ENCODE results near the gene HSF5.

HSF5 gene

DNA sequence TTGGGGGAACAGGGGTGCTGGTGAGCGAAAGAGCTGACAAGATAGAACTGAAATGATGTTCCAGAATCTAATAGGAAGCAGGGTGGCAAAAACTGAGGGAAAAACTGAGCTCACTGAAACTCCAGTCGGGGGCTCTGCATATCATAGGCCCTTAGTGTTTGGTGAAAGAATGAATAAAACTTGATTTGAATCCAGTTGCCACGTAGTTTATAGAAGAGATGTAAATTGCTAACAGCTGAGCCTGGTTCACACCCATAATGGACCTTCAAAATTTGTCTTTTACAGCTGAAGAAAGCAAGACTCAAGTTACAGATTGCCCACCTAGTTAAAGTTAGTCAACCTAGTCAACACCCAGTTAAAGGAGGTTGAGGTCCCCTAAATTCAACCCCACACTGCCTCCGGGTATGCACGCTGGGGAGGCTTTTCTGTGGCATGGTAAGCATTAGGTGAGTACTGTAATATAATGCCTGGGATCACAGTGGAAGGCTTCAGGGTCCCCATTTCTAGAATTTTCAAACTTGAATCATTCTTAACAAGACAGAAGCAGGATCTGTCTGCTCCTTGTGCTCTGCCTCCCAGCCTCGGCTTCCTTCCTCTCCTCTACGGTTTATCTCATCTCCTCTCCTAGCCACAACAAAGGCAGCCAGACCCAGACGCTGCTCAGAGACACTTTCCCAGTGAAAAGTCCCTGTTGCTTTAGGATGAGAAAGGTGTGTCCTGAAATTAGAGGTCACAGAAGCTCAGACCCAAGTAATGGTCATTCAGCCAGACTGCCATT, 109.3 kb downstream of the HSF5 start:
- peaks cover 26% of the 10 kb centered on the region for H3K4me1 ChIP-seq (ENCODE audit: low read length)
- TF ChIP-seq EZH2phosphoT487 (IDR thresholded peaks at IDR 0.05; ENCODE audit: low read length) (no peak), EZH2 (optimal IDR thresholded peaks at IDR 0.05; ENCODE audit: low read depth, low read length) (no peak)
- TF ChIP-seq, protein P1, sequence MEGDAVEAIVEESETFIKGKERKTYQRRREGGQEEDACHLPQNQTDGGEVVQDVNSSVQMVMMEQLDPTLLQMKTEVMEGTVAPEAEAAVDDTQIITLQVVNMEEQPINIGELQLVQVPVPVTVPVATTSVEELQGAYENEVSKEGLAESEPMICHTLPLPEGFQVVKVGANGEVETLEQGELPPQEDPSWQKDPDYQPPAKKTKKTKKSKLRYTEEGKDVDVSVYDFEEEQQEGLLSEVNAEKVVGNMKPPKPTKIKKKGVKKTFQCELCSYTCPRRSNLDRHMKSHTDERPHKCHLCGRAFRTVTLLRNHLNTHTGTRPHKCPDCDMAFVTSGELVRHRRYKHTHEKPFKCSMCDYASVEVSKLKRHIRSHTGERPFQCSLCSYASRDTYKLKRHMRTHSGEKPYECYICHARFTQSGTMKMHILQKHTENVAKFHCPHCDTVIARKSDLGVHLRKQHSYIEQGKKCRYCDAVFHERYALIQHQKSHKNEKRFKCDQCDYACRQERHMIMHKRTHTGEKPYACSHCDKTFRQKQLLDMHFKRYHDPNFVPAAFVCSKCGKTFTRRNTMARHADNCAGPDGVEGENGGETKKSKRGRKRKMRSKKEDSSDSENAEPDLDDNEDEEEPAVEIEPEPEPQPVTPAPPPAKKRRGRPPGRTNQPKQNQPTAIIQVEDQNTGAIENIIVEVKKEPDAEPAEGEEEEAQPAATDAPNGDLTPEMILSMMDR (IDR thresholded peaks at IDR 0.05; ENCODE audit: low read length) = no peak
- no peak overlapping the region for H3K9ac ChIP-seq (ENCODE audit: low read length)
- no peak overlapping the region for H3K4me3 ChIP-seq (ENCODE audit: low read length)
- no peaks in the 10 kb centered on the region for H3K79me2 ChIP-seq (ENCODE audit: low read length)
- no peaks in the 10 kb centered on the region for H3K9me2 ChIP-seq (replicated peaks; ENCODE audit: insufficient read depth, low read length)
- H2AFZ ChIP-seq (ENCODE audit: low read length) = no peak overlapping the region
- DNase-seq = no peak
- H3K36me3 ChIP-seq (replicated peaks; ENCODE audit: insufficient read depth, low read length) = no peaks in the 10 kb centered on the region
- H4K20me1 ChIP-seq (ENCODE audit: insufficient read depth, low read length) = no peaks in the 10 kb centered on the region
- no peak overlapping the region for H3K27ac ChIP-seq (ENCODE audit: low read length)
- H3F3A ChIP-seq (ENCODE audit: insufficient read depth, low read length) = peaks cover 18% of the 10 kb centered on the region
- H3K4me2 ChIP-seq (ENCODE audit: low read depth, low read length) = no peak overlapping the region
- H3K9me3 ChIP-seq (replicated peaks; ENCODE audit: insufficient read depth, low read length) = no peaks in the 10 kb centered on the region
- no peaks in the 10 kb centered on the region; the same call in 1 of the 2 replicates for H3K27me3 ChIP-seq (replicated peaks; ENCODE audit: insufficient read depth, low read length)

DNA sequence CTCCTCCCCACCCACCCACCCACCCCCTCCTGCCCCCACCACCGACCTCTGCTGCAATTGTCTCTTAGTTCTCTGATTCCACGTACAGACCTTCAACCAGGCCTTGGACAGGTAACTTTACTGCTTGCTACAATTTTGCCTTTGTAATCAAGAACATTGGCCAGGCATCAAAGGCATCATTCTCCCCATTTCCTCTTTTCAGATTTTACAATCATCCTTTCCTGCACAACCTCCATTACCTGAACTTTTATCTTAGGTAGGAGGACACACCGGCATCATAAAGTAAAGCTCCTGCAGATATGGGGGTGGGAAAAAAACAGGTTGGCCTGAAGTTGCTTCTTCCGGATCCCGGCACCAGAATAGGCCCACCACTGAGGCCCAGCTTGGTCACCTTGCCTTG, 110.5 kb downstream of the HSF5 start:
- Histone ChIP-seq H4K20me1 (ENCODE audit: insufficient read depth, low read length) (no peaks in the 10 kb centered on the region), H3K79me2 (ENCODE audit: low read length) (no peaks in the 10 kb centered on the region), H3K4me3 (ENCODE audit: low read length) (no peak overlapping the region), H3K9me3 (replicated peaks; ENCODE audit: insufficient read depth, low read length) (no peaks in the 10 kb centered on the region), H3F3A (ENCODE audit: insufficient read depth, low read length) (peaks cover 12% of the 10 kb centered on the region), H3K9ac (ENCODE audit: low read length) (no peak overlapping the region), H3K27me3 (replicated peaks; ENCODE audit: insufficient read depth, low read length) (no peaks in the 10 kb centered on the region; the same call in 1 of the 2 replicates), H2AFZ (ENCODE audit: low read length) (no peak overlapping the region), H3K4me2 (ENCODE audit: low read depth, low read length) (no peak overlapping the region), H3K4me1 (ENCODE audit: low read length) (peaks cover 14% of the 10 kb centered on the region), H3K36me3 (replicated peaks; ENCODE audit: insufficient read depth, low read length) (no peaks in the 10 kb centered on the region), H3K9me2 (replicated peaks; ENCODE audit: insufficient read depth, low read length) (no peaks in the 10 kb centered on the region), H3K27ac (ENCODE audit: low read length) (no peak overlapping the region)
- TF ChIP-seq, protein P1 (IDR thresholded peaks at IDR 0.05; ENCODE audit: low read length) = no peak
- no peak for TF ChIP-seq EZH2 (optimal IDR thresholded peaks at IDR 0.05; ENCODE audit: low read depth, low read length)
- TF ChIP-seq EZH2phosphoT487 (IDR thresholded peaks at IDR 0.05; ENCODE audit: low read length) = no peak
- no peak for DNase-seq

DNA sequence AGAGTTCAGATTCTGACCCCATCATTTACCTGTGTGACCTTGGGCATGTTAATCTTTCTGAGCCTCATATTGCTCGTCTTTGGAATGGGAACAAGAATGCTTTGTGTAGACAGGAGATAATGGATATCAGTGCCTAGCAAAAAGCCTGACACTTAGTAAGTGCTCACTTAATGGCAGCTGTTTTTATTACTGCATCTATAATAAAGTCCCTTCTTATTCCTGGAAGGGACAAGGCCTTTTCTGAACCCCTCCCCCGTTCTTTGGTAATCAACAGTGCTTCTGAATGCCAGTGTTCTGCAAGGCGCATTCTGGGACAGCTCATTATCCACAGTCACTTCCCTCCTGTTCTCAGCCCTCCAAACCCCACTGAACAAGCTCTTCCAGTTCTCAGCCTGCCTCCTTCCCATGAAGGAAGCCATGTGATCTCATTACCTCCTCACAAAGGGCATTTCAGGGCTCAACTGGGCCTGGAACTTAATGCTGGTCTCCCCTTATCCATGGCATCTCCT, 111.1 kb downstream of the HSF5 start:
- Histone ChIP-seq H2AFZ (ENCODE audit: low read length) (no peak overlapping the region), H3K4me2 (ENCODE audit: low read depth, low read length) (no peak overlapping the region), H3K36me3 (replicated peaks; ENCODE audit: insufficient read depth, low read length) (no peaks in the 10 kb centered on the region), H3K27me3 (replicated peaks; ENCODE audit: insufficient read depth, low read length) (no peaks in the 10 kb centered on the region; the same call in 1 of the 2 replicates), H4K20me1 (ENCODE audit: insufficient read depth, low read length) (no peaks in the 10 kb centered on the region), H3K4me1 (ENCODE audit: low read length) (peaks cover 10% of the 10 kb centered on the region), H3K4me3 (ENCODE audit: low read length) (no peak overlapping the region), H3K79me2 (ENCODE audit: low read length) (no peaks in the 10 kb centered on the region), H3K9ac (ENCODE audit: low read length) (no peak overlapping the region), H3K9me2 (replicated peaks; ENCODE audit: insufficient read depth, low read length) (no peaks in the 10 kb centered on the region), H3K27ac (ENCODE audit: low read length) (no peak overlapping the region), H3F3A (ENCODE audit: insufficient read depth, low read length) (peaks cover 7% of the 10 kb centered on the region; the same call in 1 of the 2 replicates), H3K9me3 (replicated peaks; ENCODE audit: insufficient read depth, low read length) (no peaks in the 10 kb centered on the region)
- DNase-seq = no peak
- TF ChIP-seq EZH2phosphoT487 (IDR thresholded peaks at IDR 0.05; ENCODE audit: low read length) = no peak
- no peak for TF ChIP-seq EZH2 (optimal IDR thresholded peaks at IDR 0.05; ENCODE audit: low read depth, low read length)
- TF ChIP-seq, protein P1 (IDR thresholded peaks at IDR 0.05; ENCODE audit: low read length) = no peak

Data from MM.1S (cell line).